Cardiac muscle cell (in vitro differentiated cells and primary cell): ENCODE measurements around the gene KISS1. TPM values are rescaled to one million over a fixed set of nuclear protein-coding genes. Genes with fewer than 3 reads are reported as not detected.

Experiments used
- DNase-seq, 2 donors: peaks; one replicate each; pipeline versions ENCODE4 v3.0.0 to v3.0.0-alpha.2; 2010 to 2017; ENCODE audit warnings: low read depth in 1 of 2, low spot score in 1 of 2
- H3K27ac ChIP-seq: fragments of 200-600 bp; sonication (generic); 2 replicates; pipeline ENCODE4 v1.5.1; 2016
- H3K27me3 ChIP-seq: fragments of 200-600 bp; sonication (generic); 2 replicates; pipeline ENCODE4 v1.6.0; 2016; ENCODE audit warnings: control low read depth
- H3K36me3 ChIP-seq: fragments of 200-600 bp; sonication (generic); 2 replicates; pipeline ENCODE4 v1.5.1; 2016; ENCODE audit warnings: control low read depth
- H3K4me1 ChIP-seq: fragments of 200-600 bp; sonication (generic); 2 replicates; pipeline ENCODE4 v1.8.1; 2017; ENCODE audit warnings: low read depth, mild to moderate bottlenecking, mixed run types
- H3K4me3 ChIP-seq: fragments of 200-600 bp; sonication (generic); 2 replicates; pipeline ENCODE4 v1.5.1; 2016; ENCODE audit warnings: mild to moderate bottlenecking
- H3K9me3 ChIP-seq: fragments of 200-600 bp; sonication (generic); 2 replicates; pipeline ENCODE4 v1.5.1; 2017; ENCODE audit warnings: low read depth, mild to moderate bottlenecking, control low read depth
- polyA plus RNA-seq: library from polyadenylated mRNA; unstranded; fragments of >200 nt; fragmentation: Nextera tagmentation; extraction: Ambion mirVana; gene quantifications from 2 replicates; pipeline ENCODE4 v1.2.1, GENCODE V29; 2016
- total RNA-seq: library from RNA; depleted of rRNA; stranded (reverse); fragments of >200 nt; gene quantifications from 2 replicates; pipeline ENCODE4 v1.2.3, GENCODE V29; 2016
- TF ChIP-seq, protein P1 (sequence below): IDR thresholded peaks from 2 replicates; pipeline ENCODE4 v1.5.1; 2012; ENCODE audit warnings: low read depth, mild to moderate bottlenecking, low read length

KISS1 gene
- total and polyA plus RNA-seq, 2 experiments from 2014 or later = 0.21 to 1.4 TPM

DNA sequence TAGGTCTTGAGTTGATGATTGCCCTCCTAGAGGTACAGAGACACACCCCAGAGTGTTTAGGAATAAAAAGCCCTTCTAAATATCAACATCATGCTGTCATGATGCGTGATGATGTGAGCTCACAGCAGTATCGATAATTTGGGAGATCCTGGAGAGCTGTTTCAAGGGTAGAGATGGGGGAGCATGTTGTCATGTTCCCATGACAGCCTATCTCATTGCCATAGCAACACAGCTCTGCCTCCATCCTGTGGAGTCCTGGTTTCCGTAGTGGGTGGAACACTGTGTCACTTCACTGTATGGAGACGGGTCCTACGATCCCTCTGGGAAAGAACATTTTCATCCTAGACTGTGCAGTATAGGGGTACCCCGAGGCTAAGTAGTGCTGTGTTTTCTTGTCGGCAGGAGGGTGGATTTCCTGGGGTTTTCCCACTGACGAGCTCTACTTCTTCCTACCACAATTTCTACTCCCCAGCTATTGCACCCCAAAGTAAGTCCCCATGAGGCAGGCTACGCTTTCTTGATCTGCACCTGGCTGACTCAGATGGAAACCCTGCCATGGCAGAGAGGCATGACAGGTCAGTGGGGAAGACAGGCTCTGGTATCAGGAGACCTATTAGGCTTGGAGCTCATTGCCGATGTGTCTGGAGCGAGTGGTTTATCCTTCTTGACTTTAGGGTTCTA is 7.2 kb downstream of the KISS1 start:
- H3K27ac ChIP-seq = no peak overlapping the region

DNA sequence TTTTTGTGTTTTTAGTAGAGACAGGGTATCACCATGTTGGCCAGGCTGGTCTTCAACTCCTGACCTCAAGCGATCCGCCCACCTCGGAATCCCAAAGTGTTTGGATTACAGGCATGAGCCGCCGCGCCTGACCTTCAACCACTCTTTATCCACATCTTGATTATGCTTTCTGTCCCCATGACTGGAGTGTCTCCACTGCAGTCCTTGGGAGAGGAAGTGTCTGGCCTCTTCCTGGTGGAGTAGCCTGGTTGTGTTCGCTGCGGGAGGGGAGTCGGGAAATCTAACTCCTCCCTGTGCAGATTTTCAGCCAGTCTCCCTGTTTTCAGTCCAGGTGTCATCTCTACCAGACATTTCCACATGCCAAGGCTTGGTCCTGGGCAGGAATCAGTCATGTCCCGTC is 9.7 kb downstream of the KISS1 start:
- Histone ChIP-seq H3K4me1 (peaks cover 4% of the 10 kb centered on the region), H3K36me3 (no peaks in the 10 kb centered on the region), H3K4me3 (no peak overlapping the region), H3K9me3 (no peaks in the 10 kb centered on the region), H3K27ac (no peak overlapping the region), H3K27me3 (peaks cover 61% of the 10 kb centered on the region)
- DNase-seq = no peak
- TF ChIP-seq, protein P1, sequence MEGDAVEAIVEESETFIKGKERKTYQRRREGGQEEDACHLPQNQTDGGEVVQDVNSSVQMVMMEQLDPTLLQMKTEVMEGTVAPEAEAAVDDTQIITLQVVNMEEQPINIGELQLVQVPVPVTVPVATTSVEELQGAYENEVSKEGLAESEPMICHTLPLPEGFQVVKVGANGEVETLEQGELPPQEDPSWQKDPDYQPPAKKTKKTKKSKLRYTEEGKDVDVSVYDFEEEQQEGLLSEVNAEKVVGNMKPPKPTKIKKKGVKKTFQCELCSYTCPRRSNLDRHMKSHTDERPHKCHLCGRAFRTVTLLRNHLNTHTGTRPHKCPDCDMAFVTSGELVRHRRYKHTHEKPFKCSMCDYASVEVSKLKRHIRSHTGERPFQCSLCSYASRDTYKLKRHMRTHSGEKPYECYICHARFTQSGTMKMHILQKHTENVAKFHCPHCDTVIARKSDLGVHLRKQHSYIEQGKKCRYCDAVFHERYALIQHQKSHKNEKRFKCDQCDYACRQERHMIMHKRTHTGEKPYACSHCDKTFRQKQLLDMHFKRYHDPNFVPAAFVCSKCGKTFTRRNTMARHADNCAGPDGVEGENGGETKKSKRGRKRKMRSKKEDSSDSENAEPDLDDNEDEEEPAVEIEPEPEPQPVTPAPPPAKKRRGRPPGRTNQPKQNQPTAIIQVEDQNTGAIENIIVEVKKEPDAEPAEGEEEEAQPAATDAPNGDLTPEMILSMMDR = no peak

More for the DNA sequence above, 7.2 kb downstream of the KISS1 start:
- DNase-seq = no peak
- no peaks in the 10 kb centered on the region for H3K9me3 ChIP-seq
- H3K27me3 ChIP-seq = peaks cover 75% of the 10 kb centered on the region
- H3K36me3 ChIP-seq = no peaks in the 10 kb centered on the region
- TF ChIP-seq, protein P1 = no peak
- no peak overlapping the region for H3K4me3 ChIP-seq
- H3K4me1 ChIP-seq = peaks cover 4% of the 10 kb centered on the region

DNA sequence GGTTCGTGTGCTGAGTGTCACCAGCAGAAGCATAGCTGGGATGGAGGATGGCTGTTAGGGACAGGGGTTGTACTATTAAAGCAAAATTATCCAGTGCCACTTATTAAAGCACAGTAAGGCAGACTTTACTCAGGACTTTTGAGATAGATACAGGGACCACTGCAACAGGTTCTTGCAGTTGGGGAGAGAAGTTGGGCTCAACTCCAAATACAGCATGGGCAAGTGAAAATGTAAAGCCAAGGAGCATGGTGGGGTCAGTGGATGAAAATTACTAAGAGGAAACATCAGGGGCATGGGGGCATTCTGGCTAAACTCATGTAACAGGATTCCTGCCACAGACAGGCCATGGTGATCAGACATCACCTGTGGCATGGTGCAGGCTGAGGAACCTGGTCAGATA is 15.2 kb downstream of the KISS1 start:
- H3K4me3 ChIP-seq = no peak overlapping the region
- no peaks in the 10 kb centered on the region for H3K36me3 ChIP-seq
- peaks cover 23% of the 10 kb centered on the region for H3K27me3 ChIP-seq
- H3K4me1 ChIP-seq = no peaks in the 10 kb centered on the region
- no peak for DNase-seq
- H3K9me3 ChIP-seq = no peaks in the 10 kb centered on the region
- TF ChIP-seq, protein P1 = no peak
- H3K27ac ChIP-seq = no peak overlapping the region

DNA sequence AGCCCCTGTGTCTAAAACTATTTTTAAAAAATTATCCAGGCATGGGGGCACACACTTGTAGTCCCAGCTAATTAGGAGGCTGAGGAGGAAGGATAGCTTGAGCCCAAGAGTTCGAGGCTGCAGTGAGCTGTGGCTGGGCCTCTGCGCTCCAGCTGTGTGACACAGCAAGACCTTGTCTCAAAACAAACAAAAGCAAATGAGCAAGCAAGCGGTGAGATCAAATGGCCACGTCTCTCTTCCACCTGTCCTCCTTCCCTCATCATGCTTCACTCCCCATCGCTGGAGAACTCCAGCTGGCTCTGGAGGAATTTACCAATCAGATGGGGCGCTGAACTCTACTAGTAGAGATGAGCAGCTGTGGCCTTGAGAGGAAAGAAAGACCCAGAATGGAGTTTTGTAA is 16.2 kb downstream of the KISS1 start:
- Histone ChIP-seq H3K27ac (no peak overlapping the region), H3K9me3 (no peaks in the 10 kb centered on the region), H3K4me1 (no peaks in the 10 kb centered on the region), H3K36me3 (no peaks in the 10 kb centered on the region), H3K27me3 (peaks cover 30% of the 10 kb centered on the region), H3K4me3 (no peak overlapping the region)
- DNase-seq = no peak
- TF ChIP-seq, protein P1 = no peak

DNA sequence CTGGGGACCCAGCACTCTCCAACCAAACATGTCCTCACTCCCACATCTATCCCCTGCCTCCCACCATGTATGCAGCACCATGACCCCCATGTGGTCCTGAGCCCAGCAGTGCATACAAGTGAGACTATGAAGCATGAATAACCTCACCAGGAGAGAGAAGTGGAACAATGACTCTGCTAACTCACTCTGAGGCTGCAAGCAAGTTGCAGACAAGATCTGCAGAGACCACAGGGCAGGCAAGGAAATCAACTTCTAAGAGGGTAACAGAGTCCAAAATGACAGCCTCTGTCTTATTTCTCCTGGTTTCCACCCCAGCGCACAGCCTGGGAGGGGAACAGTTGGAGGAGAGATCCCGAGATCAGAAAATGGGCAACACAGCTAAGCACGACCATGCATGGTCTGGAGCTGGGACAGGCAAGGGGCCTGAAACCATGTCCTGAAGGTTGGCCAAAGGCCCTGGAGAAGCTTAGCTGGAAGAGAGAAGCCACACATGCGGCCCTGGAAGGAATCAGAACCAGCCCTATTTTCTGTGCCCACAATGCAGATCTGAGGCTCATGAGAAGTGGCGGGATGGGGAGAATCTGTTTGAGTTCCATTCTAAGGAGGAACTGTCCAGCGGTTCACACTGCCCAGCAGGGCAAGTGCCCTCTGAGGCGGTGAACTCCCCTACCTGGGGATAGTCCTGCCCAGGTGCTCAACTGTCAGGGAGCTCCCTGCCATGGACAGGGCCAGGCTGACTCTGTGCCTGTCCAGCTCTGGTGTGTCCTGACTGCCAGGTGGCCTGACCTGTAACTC is 17.6 kb downstream of the KISS1 start:
- TF ChIP-seq, protein P1 = no peak
- Histone ChIP-seq H3K27me3 (peaks cover 41% of the 10 kb centered on the region), H3K36me3 (no peaks in the 10 kb centered on the region), H3K4me3 (no peak overlapping the region), H3K27ac (no peak overlapping the region), H3K9me3 (no peaks in the 10 kb centered on the region), H3K4me1 (no peaks in the 10 kb centered on the region)
- no peak for DNase-seq
